GM23338 (cell line): Measurements from ENCODE around the gene POGZ.

Experiments used
- CREB1 ChIP-seq: fragments of 250-450 bp; sonication (Bioruptor Pico); IDR thresholded peaks from 2 replicates; pipeline ENCODE4 v1.5.0; 2020; ENCODE audit warnings: low read depth, mild to moderate bottlenecking, moderate library complexity
- CTCF ChIP-seq, 2 experiments: fragments of 200-600 bp in 1 of 2; sonication (generic) in 1 of 2; conservative IDR thresholded peaks; 2 replicates each; pipeline versions ENCODE4 v1.5.1 to v1.6.1; 2016 to 2017; ENCODE audit warnings: antibody characterized with exemption in 2 of 2, low read depth in 2 of 2, mild to moderate bottlenecking in 2 of 2, moderate library complexity in 1 of 2
- EZH2 ChIP-seq: fragments of 200-600 bp; sonication (generic); IDR thresholded peaks from one replicate; pipeline ENCODE4 v1.8.0; 2017; ENCODE audit warnings: antibody characterized with exemption, mild to moderate bottlenecking, low read depth; ENCODE audit not compliant: unreplicated experiment
- EZH2phosphoT487 ChIP-seq: fragments of 200-600 bp; sonication (generic); IDR thresholded peaks from one replicate; pipeline ENCODE4 v1.8.1; 2018; ENCODE audit warnings: antibody characterized with exemption; ENCODE audit not compliant: unreplicated experiment
- POLR2AphosphoS5 ChIP-seq: IDR thresholded peaks from 2 replicates; pipeline ENCODE4 v1.6.1; 2016; ENCODE audit warnings: antibody characterized with exemption, low read depth
- STAT1 ChIP-seq: IDR thresholded peaks from one replicate; pipeline ENCODE4 v1.6.1; 2016; ENCODE audit warnings: antibody characterized with exemption; ENCODE audit not compliant: unreplicated experiment
- TF ChIP-seq, protein P1 (sequence below): IDR thresholded peaks from one replicate; pipeline ENCODE4 v1.6.1; 2018; ENCODE audit warnings: antibody characterized with exemption; ENCODE audit not compliant: unreplicated experiment

GRCh38 chr1:151416231-151416630 is 43.1 kb downstream of the POGZ start:
- TF ChIP-seq CTCF (conservative IDR thresholded peaks at IDR 0.05; ENCODE audit: low read depth in 2 of 2), result no peak
- TF ChIP-seq, protein P1, sequence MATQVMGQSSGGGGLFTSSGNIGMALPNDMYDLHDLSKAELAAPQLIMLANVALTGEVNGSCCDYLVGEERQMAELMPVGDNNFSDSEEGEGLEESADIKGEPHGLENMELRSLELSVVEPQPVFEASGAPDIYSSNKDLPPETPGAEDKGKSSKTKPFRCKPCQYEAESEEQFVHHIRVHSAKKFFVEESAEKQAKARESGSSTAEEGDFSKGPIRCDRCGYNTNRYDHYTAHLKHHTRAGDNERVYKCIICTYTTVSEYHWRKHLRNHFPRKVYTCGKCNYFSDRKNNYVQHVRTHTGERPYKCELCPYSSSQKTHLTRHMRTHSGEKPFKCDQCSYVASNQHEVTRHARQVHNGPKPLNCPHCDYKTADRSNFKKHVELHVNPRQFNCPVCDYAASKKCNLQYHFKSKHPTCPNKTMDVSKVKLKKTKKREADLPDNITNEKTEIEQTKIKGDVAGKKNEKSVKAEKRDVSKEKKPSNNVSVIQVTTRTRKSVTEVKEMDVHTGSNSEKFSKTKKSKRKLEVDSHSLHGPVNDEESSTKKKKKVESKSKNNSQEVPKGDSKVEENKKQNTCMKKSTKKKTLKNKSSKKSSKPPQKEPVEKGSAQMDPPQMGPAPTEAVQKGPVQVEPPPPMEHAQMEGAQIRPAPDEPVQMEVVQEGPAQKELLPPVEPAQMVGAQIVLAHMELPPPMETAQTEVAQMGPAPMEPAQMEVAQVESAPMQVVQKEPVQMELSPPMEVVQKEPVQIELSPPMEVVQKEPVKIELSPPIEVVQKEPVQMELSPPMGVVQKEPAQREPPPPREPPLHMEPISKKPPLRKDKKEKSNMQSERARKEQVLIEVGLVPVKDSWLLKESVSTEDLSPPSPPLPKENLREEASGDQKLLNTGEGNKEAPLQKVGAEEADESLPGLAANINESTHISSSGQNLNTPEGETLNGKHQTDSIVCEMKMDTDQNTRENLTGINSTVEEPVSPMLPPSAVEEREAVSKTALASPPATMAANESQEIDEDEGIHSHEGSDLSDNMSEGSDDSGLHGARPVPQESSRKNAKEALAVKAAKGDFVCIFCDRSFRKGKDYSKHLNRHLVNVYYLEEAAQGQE, result no peak
- TF ChIP-seq POLR2AphosphoS5, result no peak
- TF ChIP-seq CREB1 (CRISPR knock-in tag), result no peak
- no peak for TF ChIP-seq EZH2
- no peak for TF ChIP-seq STAT1
- TF ChIP-seq EZH2phosphoT487, result no peak
